SW 1271 (cell line): Measurements from ENCODE around the gene DPRX.
"Not testable (repeated sequence)": the region's sequence is repeated elsewhere in the genome, so short reads cannot be mapped to it uniquely, and the experiment has no call there.

Experiments
- DNase-seq, 2 experiments: peaks; one replicate each; lab custom pipeline; 2025; lab: John Stamatoyannopoulos, UW

The DPRX gene

DNA sequence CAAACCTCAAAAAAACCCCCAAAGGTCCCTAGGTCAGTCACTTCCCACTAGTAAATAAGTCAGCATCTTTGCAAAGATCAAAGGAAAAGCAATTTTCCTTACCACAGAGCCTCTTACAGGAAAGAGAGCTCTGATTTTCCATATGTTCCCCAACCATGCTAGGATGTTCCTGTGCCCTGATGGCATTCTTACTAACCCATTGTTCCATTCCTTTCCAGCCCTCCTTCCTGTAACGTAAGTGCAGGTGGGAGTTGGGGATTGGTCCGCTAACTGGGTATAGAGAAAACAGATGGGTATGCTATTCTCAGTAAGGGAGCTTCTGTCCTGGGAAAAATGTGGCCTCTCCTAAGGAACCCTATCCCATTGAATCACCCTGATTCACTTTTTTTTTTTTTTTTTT, 14.3 kb downstream of the DPRX start:
- no peak for DNase-seq

DNA sequence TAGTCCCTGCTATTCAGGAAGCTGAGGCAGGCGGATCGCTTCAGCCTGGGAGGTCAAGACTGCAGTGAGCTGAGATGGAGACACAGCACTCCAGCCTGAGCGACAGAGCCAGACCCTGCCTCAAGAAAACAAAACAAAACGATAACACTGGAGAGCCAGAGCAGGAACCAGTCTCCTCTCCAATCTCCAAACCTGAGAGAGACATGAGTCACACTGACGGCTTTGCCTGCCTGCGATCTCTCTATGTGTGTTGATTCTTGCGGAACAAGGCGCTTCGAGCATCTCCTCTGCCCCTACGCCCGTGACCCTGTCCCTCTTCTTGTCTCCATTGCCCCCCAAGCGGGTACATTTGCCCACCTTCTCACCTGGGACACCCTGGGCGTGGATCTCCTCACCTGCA, 15.6 kb downstream of the DPRX start:
- no peak for DNase-seq

DNA sequence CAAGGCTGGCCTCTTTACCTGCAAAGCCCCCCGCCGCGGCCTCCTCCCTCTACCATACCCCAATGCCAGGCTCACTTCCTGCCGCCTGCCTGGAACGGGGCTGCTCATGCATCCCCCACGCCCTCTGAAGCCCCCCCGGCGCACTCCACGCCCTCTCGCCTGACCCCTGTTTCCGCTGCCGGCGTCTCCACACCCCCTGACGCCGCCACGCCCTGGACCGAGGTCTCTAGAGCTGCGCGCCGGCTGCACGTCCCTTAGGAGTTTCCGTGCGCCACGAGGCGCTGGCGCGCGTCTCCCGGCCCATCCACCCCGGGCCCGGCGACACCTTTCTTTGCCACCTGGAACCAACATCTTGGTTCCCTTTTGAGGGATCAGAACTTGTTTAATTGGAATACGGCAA, 16.0 kb downstream of the DPRX start:
- no peak for DNase-seq

DNA sequence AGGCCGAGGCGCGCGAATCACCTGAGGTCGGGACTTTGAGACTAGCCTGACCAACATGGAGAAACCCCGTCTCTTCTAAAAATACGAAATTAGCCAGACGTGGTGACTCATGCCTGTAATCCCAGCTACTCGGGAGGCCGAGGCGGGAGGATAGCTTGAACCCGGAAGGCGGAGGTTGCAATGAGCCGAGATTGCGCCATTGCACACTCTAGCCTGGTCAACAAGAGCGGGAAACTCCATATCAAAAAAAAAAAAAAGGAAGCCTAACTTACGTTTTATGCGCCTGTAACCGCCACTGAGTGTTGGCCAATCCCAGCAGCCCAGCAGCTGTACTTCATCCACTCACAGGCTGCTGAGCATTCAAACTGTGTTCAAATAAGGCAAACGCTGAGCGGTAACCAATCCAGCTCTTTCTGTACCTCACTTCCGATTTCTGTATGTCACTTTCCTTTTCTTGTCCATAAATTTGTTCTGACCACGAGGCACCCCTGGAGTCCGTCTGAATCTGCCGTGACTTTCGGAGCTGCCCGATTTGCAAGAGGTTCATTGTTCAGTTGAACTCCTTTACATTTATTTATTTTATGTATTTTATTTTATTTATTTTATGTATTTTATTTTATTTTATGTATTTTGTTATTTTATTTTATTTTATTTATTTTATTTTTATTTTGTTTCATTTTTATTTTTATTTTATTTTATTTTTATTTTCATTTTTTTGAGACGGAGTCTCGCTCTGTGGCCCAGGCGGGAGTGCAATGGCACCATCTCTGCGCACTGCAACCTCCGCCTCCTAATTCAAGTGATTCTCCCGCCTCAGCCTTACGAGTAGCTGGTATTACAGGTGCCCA, 18.2 kb downstream of the DPRX start:
- no peak for DNase-seq

DNA sequence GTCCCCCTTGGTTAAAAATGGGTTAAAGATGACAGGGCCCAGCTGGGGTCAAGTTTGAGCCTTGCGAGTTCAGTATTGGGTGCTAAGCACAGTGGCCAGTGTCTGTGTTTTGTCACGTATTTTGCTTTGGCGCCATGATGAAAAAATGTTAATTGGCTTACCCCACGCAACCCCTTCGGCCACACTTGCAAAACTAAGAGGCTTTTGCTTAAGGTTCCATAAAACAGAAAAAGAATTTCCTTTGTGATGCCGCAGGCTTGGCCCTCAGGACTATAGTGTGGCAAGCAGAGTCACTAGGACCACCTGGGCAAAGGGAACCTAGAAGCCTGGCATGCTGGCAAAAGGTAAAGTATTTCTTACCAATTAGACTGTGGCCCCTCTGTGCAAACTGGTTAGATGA, 20.7 kb downstream of the DPRX start:
- no peak for DNase-seq

DNA sequence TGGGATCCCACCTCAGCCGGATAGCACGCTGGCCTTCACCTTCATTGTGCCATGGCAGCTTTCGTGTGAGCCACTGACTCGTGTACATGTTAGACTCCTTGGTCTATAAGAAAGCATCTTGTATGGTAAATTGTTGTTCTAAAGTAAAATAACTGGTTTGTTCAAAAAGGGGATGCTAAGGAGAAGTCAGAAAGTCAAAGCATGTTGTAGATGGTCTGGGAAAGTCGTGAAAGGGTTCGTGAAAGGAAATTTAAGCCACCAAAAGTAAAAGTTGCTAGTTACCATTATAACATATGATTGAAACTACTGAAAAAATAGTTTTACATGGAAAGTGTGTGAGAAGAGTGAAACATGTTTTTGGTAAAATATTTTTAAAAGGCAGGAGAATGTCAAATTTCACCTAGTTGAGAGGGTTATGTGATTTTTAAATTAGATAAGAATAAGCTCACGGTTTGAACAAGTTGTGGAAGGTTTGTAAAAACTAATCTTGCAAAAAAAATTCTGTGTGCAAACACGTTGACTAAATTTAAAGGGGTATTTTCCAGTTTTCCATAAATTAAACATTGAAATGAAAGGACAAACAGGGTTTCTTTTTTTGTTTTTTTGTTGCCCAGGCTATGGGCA, 23.4 kb downstream of the DPRX start:
- no peak for DNase-seq

DNA sequence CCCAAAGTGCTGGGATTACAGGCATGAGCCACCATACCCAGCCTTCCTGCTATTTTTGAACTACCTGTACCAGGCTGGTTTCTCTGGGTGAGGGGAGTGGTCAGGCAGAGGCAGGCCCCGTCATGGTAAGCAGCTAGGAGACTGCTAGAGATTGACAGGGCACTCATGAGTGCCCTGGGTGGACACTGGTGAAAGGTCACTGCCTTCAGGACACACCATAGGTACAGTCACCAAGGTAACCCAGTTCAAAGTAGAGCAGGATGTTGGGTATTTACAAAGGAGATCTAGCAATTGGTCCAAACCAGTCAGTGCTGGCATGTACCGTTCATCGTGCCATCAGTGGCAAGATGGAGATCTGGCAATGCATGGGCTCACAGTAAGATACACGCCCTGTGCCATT, 25.5 kb downstream of the DPRX start:
- DNase-seq: no peak

DNA sequence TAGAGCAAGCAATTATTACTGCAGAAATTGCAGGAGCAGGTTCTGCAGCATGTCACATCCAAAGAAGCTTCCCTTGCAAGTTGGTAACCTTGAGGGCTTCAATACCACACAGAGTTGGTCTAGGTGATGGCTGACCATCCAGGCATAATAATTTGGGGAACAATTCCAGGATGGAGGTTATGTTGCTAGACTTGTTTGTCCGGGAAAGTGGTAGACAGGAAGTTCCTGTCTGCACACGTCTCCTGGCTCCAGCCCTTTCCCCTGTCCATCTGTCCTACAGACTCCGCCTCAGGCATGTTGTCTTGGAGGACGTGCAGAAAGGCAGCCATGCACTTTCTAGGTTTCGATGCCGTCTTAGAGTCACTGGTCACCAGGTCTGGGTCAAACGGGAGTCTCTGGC, 26.0 kb downstream of the DPRX start:
- DNase-seq: no peak

DNA sequence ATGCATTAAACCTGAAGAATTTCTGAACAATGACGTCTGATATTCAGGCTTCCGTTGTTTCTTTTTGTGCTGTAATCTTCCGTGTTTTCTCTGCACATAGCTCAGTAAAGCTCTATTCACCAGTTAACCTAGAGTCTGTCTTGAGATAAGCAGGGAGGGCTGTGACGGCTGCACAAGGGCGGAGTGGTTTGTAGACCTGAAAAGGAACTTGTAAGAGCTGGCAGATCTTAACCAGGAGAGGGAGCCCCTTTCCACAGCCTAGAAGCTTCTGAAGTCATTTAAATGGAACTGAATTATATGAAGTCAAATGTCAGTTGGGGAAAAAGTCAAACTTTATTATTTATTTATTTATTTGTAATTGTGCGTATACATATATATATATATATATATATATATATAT, 27.5 kb downstream of the DPRX start:
- peak; percentile 17 to 45 for DNase-seq

DNA sequence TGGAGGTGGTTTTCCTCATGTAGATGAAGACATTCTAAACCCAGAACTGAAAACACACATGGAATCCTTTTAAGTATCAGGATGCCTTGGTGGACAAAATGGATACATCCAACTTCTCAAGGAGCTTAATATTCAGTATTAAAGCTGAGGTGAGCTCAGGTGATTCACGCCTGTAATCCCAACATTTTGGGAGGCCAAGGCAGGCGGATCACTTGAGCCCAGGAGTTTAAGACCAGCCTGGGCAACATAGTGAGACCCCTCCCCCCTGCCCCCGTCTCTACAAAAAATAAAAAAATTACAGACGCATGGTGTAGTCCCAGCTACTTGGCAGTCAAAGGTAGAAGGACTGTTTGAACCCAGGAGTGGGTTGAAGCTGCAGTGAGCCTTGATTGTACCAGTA, 28.8 kb downstream of the DPRX start:
- DNase-seq: no peak

DNA sequence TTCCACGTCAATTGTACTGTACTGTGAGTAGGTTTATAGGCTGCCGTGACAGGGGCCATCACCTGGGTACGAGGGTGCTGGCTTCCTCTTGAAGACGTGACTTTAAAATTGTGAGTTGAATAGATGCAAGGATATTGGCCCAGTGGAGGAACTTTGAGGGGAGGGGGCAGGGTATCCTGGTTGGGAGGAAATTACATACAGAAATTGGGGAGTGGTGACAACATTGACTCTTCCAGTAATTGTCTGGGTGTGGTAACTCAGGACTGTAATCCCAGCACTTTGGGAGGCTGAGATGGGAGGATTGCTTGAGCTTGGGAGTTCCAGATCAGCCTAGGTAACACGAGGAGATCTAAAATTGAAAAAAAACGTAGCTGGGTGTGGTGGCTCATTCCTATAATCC, 30.4 kb downstream of the DPRX start:
- no peak for DNase-seq

DNA sequence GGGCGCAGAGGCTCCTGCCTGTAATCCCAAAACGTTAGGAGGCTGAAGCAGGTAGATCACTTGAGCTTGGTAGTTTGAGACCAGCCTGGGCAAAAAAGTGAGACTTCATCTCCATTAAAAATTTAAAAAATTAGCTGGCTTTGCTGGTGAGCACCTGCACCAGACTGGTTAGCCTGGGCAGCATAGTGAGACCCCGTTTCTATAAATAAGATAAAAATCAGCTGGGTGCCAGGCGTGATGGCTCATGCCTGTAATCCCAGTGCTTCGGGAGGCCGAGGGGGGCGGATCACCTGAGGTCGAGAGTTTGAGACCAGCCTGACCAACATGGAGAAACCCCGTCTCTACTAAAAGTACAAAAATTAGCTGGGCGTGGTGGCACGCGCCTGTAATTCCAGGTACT, 32.4 kb downstream of the DPRX start:
- no peak for DNase-seq

DNA sequence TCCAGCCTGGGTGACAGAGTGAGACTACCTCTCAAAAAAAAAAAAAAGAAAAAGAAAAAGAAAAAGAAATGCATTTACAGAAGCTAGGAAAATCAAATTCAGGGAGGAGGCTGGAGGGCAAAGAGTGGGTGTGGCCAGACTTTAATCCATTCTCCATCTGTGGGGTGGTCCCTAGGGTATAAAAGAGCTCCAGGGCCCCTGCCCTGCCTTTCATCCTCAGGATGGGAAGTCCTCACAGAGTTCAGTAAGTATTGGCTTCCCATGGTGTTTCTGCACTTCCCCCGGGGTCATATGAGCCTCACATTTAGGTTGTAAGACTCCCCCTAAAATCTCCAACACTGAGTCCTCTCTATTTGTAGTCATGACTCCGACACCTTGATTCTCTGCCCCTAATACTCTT, 33.0 kb downstream of the DPRX start:
- DNase-seq: no peak

DNA sequence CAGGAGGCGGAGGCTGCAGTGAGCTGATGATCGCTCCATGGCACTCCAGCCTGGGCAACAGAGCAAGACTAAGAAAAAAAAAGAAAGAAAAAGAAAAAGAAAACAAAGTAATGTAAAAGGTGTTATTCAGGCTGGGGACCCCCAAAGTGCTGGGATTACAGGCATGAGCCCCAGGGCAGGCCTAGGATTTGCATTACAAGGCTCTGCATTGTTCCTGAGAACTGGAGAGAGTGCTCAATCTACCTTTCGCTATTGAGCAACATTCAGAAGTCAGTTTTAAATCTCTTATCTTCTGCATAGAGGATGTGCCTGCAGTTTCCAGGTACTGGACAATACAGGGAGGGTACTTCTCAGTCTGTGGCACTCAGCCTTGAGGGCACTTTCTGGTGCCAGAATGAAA, 34.5 kb downstream of the DPRX start:
- not testable (repeated sequence) for DNase-seq

DNA sequence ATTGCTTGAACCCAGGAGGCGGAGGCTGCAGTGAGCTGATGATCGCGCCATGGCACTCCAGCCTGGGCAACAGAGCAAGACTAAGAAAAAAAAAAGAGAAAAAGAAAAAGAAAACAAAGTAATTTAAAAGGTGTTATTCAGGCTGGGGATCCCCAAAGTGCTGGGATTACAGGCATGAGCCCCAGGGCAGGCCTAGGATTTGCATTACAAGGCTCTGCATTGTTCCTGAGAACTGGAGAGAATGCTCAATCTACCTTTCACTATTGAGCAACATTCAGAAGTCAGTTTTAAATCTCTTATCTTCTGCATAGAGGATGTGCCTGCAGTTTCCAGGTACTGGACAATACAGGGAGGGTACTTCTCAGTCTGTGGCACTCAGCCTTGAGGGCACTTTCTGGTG, 37.0 kb downstream of the DPRX start:
- DNase-seq: not testable (repeated sequence)

DNA sequence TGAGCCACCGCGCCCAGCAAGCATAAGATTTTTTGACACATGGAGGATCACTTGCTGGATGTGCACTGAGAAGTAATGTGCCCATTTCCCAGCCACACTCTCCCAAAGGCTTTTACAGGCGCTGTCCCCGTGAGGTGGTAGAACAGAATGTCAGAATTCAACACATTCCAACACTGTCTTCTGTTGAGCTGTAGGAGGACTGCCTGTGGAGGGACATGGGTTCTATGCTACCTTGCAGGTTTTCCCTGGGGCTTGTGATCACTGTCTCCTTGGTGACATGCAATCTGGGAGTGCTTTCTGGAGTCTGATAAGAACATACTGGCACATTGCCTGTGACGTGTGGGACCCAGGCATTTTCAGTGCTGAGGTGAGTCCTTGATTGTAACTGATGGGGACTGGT, 38.5 kb downstream of the DPRX start:
- no peak for DNase-seq

DNA sequence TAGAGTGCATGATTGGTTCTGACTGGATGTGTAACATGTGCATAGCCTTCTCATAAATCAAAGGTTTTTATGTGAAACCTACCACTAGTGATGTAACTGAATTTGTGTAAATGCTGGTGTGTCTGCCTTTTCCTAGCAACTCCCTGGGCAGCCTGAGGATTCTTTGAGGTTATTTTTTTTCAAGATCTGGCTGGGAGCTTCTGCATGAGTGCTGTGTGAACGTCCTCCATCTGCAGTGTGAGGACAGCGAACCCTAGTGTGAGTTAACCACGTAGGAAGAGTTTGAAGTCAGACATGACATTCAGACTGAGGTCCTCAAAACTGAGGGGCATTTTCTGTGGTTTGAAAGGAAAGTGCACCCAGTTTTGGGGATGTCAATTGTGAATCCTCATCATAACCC, 39.9 kb downstream of the DPRX start:
- no peak for DNase-seq
